Measurements from ENCODE around the gene CTSZ. TPM values are rescaled to one million over a fixed set of nuclear protein-coding genes. Genes with fewer than 3 reads are reported as not detected.
A peak's percentile ranks its signal among the peaks of the same experiment; 100 is the strongest.

CTSZ gene
- total RNA-seq, 4 donors from 2014 or later, result 68.7 to 160 (median 109) TPM

GRCh38 chr20:58992911-58993310, 14.1 kb downstream of the CTSZ start:
- H3K4me1 ChIP-seq, result no peaks in the 10 kb centered on the region
- no peaks in the 10 kb centered on the region for H3K27me3 ChIP-seq
- H3K27ac ChIP-seq, result no peak overlapping the region
- TF ChIP-seq CTCF (IDR thresholded peaks at IDR 0.05) (no peak), POLR2A (IDR thresholded peaks at IDR 0.05) (no peak)
- H3K36me3 ChIP-seq, result no peaks in the 10 kb centered on the region
- no peak for DNase-seq
- H3K4me3 ChIP-seq, result no peak overlapping the region
- intact Hi-C loops (cut with DNase I; ENCODE audit: low total_unique reads), result no loop called here
- no peaks in the 10 kb centered on the region for H3K9me3 ChIP-seq

GRCh38 chr20:58991715-58992114, 15.3 kb downstream of the CTSZ start:
- Histone ChIP-seq H3K4me3 (no peak overlapping the region), H3K27ac (no peak overlapping the region), H3K9me3 (no peaks in the 10 kb centered on the region), H3K36me3 (no peaks in the 10 kb centered on the region), H3K27me3 (no peaks in the 10 kb centered on the region), H3K4me1 (no peaks in the 10 kb centered on the region)
- no peak for DNase-seq
- TF ChIP-seq POLR2A (IDR thresholded peaks at IDR 0.05) (no peak), CTCF (IDR thresholded peaks at IDR 0.05) (no peak)
- intact Hi-C loops (cut with DNase I; ENCODE audit: low total_unique reads), result no loop called here

- DNase-seq, result peak in 1 of 2 donors; percentile 9
- H3K27ac ChIP-seq, result no peak overlapping the region
- TF ChIP-seq CTCF (IDR thresholded peaks at IDR 0.05) (no peak), POLR2A (IDR thresholded peaks at IDR 0.05) (no peak)
- H3K4me1 ChIP-seq, result no peaks in the 10 kb centered on the region
- H3K4me3 ChIP-seq, result no peak overlapping the region
- H3K27me3 ChIP-seq, result no peaks in the 10 kb centered on the region
- H3K36me3 ChIP-seq, result no peaks in the 10 kb centered on the region
- H3K9me3 ChIP-seq, result no peaks in the 10 kb centered on the region
- intact Hi-C loops (cut with DNase I; ENCODE audit: low total_unique reads), result no loop called here
Measured at GRCh38 chr20:58990651-58991445, 16.2 kb downstream of the CTSZ start.

- no peak for TF ChIP-seq CTCF (IDR thresholded peaks at IDR 0.05)
- TF ChIP-seq POLR2A (IDR thresholded peaks at IDR 0.05), result no peak
- Histone ChIP-seq H3K36me3 (no peaks in the 10 kb centered on the region), H3K9me3 (no peaks in the 10 kb centered on the region), H3K27ac (no peak overlapping the region), H3K4me3 (no peak overlapping the region), H3K4me1 (no peaks in the 10 kb centered on the region), H3K27me3 (no peaks in the 10 kb centered on the region)
- intact Hi-C loops (cut with DNase I; ENCODE audit: low total_unique reads), result loop anchor here (10.0 kb wide), 1 partner anchor 94 kb away; no protein-coding TSS in a partner anchor
- DNase-seq, result peak in 1 of 2 donors; percentile 4
Measured at GRCh38 chr20:58989196-58989595, 17.9 kb downstream of the CTSZ start.

GRCh38 chr20:58988565-58988882, 18.5 kb downstream of the CTSZ start:
- Histone ChIP-seq H3K27me3 (no peaks in the 10 kb centered on the region), H3K4me3 (no peak overlapping the region), H3K4me1 (peaks cover 0 to under 1% of the 10 kb centered on the region in 2 donors), H3K27ac (no peak overlapping the region), H3K9me3 (no peaks in the 10 kb centered on the region), H3K36me3 (no peaks in the 10 kb centered on the region)
- DNase-seq, result no peak
- intact Hi-C loops (cut with DNase I; ENCODE audit: low total_unique reads), result loop anchor here (10.0 kb wide), 1 partner anchor 94 kb away; no protein-coding TSS in a partner anchor
- TF ChIP-seq CTCF (IDR thresholded peaks at IDR 0.05), result no peak
- TF ChIP-seq POLR2A (IDR thresholded peaks at IDR 0.05), result no peak

Data from uterus (tissue), 4 donors.